Upper lobe of left lung (tissue), 4 donors: ENCODE data around the gene ANP32A.
A peak's percentile ranks its signal among the peaks of the same experiment; 100 is the strongest.

Experiments used
- EP300 ChIP-seq, 4 donors: sonication (generic); formaldehyde crosslinking; IDR thresholded peaks; one replicate each; pipeline ENCODE4 v1.5.1; 2017; ENCODE audit warnings: antibody characterized with exemption in 4 of 4, control low read depth in 2 of 4
- POLR2A ChIP-seq, 4 donors: fragments of 450-650 bp; IDR thresholded peaks; one replicate each; pipeline ENCODE4 v1.5.1; 2016 to 2017; ENCODE audit warnings: antibody characterized with exemption in 4 of 4, mild to moderate bottlenecking in 2 of 4
- TF ChIP-seq, protein P1 (sequence below), 6 experiments: fragments of 450-650 bp in 4 of 6; fragments of 200-600 bp in 2 of 6; sonication (generic) in 2 of 6; IDR thresholded peaks; one replicate each; pipeline ENCODE4 v1.5.1; 2016 to 2019; ENCODE audit warnings: antibody characterized with exemption in 6 of 6

DNA sequence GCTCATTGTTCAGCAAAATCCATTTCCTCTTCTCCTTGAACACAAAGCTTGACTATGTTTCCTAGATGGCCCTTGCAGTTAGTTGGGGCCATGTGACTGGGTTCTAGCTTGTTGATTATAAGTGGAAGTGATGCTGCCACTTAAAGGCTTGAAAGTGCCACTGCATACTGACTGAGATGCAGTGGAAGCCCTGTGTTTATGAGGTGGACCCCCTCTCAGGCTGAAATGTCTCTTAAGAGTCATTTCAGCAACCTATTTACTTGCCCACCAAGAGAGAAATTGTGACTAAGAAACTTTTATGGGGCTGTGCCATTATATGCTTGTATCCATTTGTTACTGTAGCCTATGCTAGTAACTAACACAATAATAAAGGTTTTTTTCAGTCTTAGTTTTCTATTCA is 8.4 kb upstream of the ANP32A start:
- TF ChIP-seq, protein P1, sequence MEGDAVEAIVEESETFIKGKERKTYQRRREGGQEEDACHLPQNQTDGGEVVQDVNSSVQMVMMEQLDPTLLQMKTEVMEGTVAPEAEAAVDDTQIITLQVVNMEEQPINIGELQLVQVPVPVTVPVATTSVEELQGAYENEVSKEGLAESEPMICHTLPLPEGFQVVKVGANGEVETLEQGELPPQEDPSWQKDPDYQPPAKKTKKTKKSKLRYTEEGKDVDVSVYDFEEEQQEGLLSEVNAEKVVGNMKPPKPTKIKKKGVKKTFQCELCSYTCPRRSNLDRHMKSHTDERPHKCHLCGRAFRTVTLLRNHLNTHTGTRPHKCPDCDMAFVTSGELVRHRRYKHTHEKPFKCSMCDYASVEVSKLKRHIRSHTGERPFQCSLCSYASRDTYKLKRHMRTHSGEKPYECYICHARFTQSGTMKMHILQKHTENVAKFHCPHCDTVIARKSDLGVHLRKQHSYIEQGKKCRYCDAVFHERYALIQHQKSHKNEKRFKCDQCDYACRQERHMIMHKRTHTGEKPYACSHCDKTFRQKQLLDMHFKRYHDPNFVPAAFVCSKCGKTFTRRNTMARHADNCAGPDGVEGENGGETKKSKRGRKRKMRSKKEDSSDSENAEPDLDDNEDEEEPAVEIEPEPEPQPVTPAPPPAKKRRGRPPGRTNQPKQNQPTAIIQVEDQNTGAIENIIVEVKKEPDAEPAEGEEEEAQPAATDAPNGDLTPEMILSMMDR (IDR thresholded peaks at IDR 0.05) = peak; percentile 18 to 62 (median 28)
- TF ChIP-seq POLR2A (IDR thresholded peaks at IDR 0.05) = no peak
- TF ChIP-seq EP300 (IDR thresholded peaks at IDR 0.05) = no peak
